OCI-LY7 (cell line): ENCODE results near the gene FLVCR2. TPM values are rescaled to one million over a fixed set of nuclear protein-coding genes. Genes with fewer than 3 reads are reported as not detected.

Experiments used
- BruUV-seq: library from RNA; stranded (reverse); fragments of 400-500 nt; replicated peaks from 2 replicates; lab custom pipeline; 2021; lab: Mats Ljungman, UMichigan
- CTCF ChIA-PET: fragments of 300-600 bp; sonication (Branson Sonifier 250); formaldehyde crosslinking; loops from one replicate; lab custom pipeline; 2022; ENCODE audit warnings: antibody characterized with exemption; ENCODE audit not compliant: unreplicated experiment; lab: Charles Lee
- POLR2A ChIA-PET: fragments of 300-600 bp; sonication (Branson Sonifier 250); formaldehyde crosslinking; loops from one replicate; lab custom pipeline; 2022; ENCODE audit warnings: antibody characterized with exemption; lab: Charles Lee
- DNase-seq: peaks from one replicate; pipeline ENCODE4 v3.0.0-alpha.2; 2015; ENCODE audit warnings: low spot score
- H2AFZ ChIP-seq: fragments of 200-600 bp; sonication (generic), shearing (Covaris generic); 2 replicates; pipeline ENCODE4 v1.6.1; 2014; ENCODE audit warnings: mild to moderate bottlenecking, antibody characterized with exemption, low read length, moderate library complexity
- H3K27ac ChIP-seq: fragments of 200-600 bp; sonication (generic); 2 replicates; pipeline ENCODE4 v1.5.1; 2014; ENCODE audit warnings: mixed run types, low read depth, mild to moderate bottlenecking, moderate library complexity, low read length, inconsistent platforms; ENCODE audit not compliant: poor library complexity, severe bottlenecking
- H3K36me3 ChIP-seq: fragments of 200-600 bp; sonication (generic); 2 replicates; pipeline ENCODE4 v1.6.1; 2014; ENCODE audit warnings: mild to moderate bottlenecking, antibody characterized with exemption, low read length, moderate library complexity, mixed read lengths; ENCODE audit not compliant: insufficient read depth
- H3K4me1 ChIP-seq: fragments of 200-600 bp; sonication (generic); 2 replicates; pipeline ENCODE4 v1.5.1; 2014; ENCODE audit warnings: mild to moderate bottlenecking, low read length; ENCODE audit not compliant: insufficient read depth, poor library complexity, severe bottlenecking
- H3K4me2 ChIP-seq: fragments of 200-600 bp; sonication (generic); 2 replicates; pipeline ENCODE4 v1.6.1; 2014; ENCODE audit warnings: mild to moderate bottlenecking, low read length
- H3K4me3 ChIP-seq: fragments of 200-600 bp; sonication (generic); 2 replicates; pipeline ENCODE4 v1.5.1; 2014; ENCODE audit warnings: mild to moderate bottlenecking, low read depth, low read length; ENCODE audit not compliant: poor library complexity, severe bottlenecking
- H3K79me2 ChIP-seq: fragments of 200-600 bp; sonication (generic); 2 replicates; pipeline ENCODE4 v1.6.1; 2016; ENCODE audit warnings: low read depth, mild to moderate bottlenecking, low read length, moderate library complexity, mixed read lengths; ENCODE audit not compliant: insufficient read depth
- H3K9me2 ChIP-seq: fragments of 200-600 bp; sonication (generic); 2 replicates; pipeline ENCODE4 v1.6.1; 2016; ENCODE audit warnings: mild to moderate bottlenecking, low read length, mixed read lengths; ENCODE audit not compliant: insufficient read depth
- H3K9me3 ChIP-seq: fragments of 200-600 bp; sonication (generic); 2 replicates; pipeline ENCODE4 v1.6.1; 2014; ENCODE audit warnings: mild to moderate bottlenecking, mixed run types, low read length, mixed read lengths
- H4K20me1 ChIP-seq: fragments of 200-600 bp; sonication (generic); 2 replicates; pipeline ENCODE4 v1.6.1; 2014; ENCODE audit warnings: mild to moderate bottlenecking, antibody characterized with exemption, low read length, moderate library complexity, mixed read lengths; ENCODE audit not compliant: insufficient read depth
- EZH2phosphoT487 ChIP-seq: fragments of 200-600 bp; sonication (generic); IDR thresholded peaks from 2 replicates; pipeline ENCODE4 v1.6.1; 2018; ENCODE audit warnings: low read depth, borderline replicate concordance, mild to moderate bottlenecking, mixed run types, antibody characterized with exemption, low read length, moderate library complexity, mixed read lengths
- intact Hi-C: fragments of 100-400 bp; cut with micrococcal nuclease; formaldehyde crosslinking; loops from one replicate; pipeline ENCODE4 v1.10.0; 2022; ENCODE audit not compliant: unreplicated experiment
- total RNA-seq, 2 experiments: library from RNA; depleted of rRNA in 1 of 2; stranded (reverse); fragments of >200 nt in 1 of 2; shearing (Covaris generic) in 1 of 2; gene quantifications; 2 replicates each; pipeline ENCODE4 v1.2.3, GENCODE V29; 2014 to 2022
- TF ChIP-seq, protein P1 (sequence below): fragments of 200-600 bp; sonication (generic); conservative IDR thresholded peaks from 2 replicates; pipeline ENCODE4 v1.5.1; 2014; ENCODE audit warnings: mild to moderate bottlenecking, antibody characterized with exemption, low read length, moderate library complexity, mixed read lengths

The FLVCR2 gene
- total RNA-seq, 2 experiments from 2014 or later: not detected

DNA sequence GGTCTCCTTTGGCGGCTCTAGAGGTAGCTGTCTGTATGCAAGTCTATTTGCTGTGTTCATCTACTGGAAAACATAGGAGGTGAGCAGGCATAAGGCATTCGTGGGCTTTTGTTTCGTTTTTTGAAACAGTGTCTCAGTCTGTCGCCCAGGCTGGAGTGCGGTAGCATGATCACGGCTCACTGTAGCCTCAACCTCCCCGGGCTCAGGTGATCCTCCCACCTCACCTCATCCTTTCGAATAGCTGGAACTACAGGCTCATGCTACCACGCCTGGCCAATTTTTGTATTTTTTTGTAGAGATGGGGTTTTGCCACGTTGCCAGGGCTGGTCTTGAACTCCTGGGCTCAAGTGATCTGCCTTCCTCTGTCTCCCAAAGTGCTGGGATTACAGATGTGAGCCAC, 27.5 kb downstream of the FLVCR2 start:
- H4K20me1 ChIP-seq: no peaks in the 10 kb centered on the region
- no peak overlapping the region for H3K4me3 ChIP-seq
- intact Hi-C loops: no loop called here
- BruUV-seq: no TSS peak
- DNase-seq: no peak
- H2AFZ ChIP-seq: no peak overlapping the region
- no peaks in the 10 kb centered on the region for H3K9me2 ChIP-seq
- H3K79me2 ChIP-seq: no peaks in the 10 kb centered on the region
- ChIA-PET CTCF (no interaction called here), POLR2A (interaction anchor here (0.7 kb wide), 1 partner anchor 35 kb away, joined by 3 read pairs; no protein-coding TSS in a partner anchor)
- TF ChIP-seq EZH2phosphoT487: no peak
- TF ChIP-seq, protein P1, sequence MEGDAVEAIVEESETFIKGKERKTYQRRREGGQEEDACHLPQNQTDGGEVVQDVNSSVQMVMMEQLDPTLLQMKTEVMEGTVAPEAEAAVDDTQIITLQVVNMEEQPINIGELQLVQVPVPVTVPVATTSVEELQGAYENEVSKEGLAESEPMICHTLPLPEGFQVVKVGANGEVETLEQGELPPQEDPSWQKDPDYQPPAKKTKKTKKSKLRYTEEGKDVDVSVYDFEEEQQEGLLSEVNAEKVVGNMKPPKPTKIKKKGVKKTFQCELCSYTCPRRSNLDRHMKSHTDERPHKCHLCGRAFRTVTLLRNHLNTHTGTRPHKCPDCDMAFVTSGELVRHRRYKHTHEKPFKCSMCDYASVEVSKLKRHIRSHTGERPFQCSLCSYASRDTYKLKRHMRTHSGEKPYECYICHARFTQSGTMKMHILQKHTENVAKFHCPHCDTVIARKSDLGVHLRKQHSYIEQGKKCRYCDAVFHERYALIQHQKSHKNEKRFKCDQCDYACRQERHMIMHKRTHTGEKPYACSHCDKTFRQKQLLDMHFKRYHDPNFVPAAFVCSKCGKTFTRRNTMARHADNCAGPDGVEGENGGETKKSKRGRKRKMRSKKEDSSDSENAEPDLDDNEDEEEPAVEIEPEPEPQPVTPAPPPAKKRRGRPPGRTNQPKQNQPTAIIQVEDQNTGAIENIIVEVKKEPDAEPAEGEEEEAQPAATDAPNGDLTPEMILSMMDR: no peak
- H3K9me3 ChIP-seq: no peaks in the 10 kb centered on the region
- no peaks in the 10 kb centered on the region for H3K4me1 ChIP-seq
- H3K27ac ChIP-seq: no peak overlapping the region
- H3K4me2 ChIP-seq: no peak overlapping the region
- no peaks in the 10 kb centered on the region for H3K36me3 ChIP-seq

DNA sequence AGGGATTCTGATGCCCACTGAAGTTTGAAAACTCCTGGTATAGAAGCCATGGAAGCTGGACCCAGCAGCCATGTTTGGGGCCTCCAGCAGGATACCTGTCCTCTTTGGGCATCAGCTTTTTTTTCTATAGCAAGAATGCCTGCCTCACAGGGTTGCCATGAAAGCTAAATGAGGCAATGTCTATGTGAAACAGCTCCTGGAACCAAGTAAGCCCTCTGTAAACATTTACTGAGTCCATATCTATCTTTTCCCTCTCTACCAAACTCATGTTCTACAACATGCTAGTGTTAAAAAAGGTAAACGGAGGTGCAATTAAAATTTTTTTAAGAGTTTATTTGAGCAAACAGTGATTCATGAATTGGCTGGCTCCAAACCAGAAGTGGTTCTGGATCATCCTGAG, 28.6 kb downstream of the FLVCR2 start:
- CTCF ChIA-PET: interaction anchor here (0.6 kb wide), 1 partner anchor 431 kb away, joined by 4 read pairs; no protein-coding TSS in a partner anchor
- intact Hi-C loops: no loop called here
- no peaks in the 10 kb centered on the region for H3K9me3 ChIP-seq

More for the DNA sequence above, 28.6 kb downstream of the FLVCR2 start:
- POLR2A ChIA-PET: no interaction called here
- TF ChIP-seq EZH2phosphoT487: no peak
- TF ChIP-seq, protein P1: no peak
- Histone ChIP-seq H3K9me2 (no peaks in the 10 kb centered on the region), H4K20me1 (no peaks in the 10 kb centered on the region), H3K79me2 (no peaks in the 10 kb centered on the region), H2AFZ (no peak overlapping the region), H3K4me2 (no peak overlapping the region), H3K27ac (no peak overlapping the region), H3K36me3 (no peaks in the 10 kb centered on the region), H3K4me3 (no peak overlapping the region), H3K4me1 (no peaks in the 10 kb centered on the region)
- no peak for DNase-seq
- no TSS peak for BruUV-seq
